Measurements from ENCODE around the gene SEPHS2.

Gene SEPHS2

GRCh38 chr16:30429678-30430427, 15.8 kb downstream of the SEPHS2 start, which contains the start of gene DCTPP1:
Gene DCTPP1 (minus strand): TSS chr16:30430030. CDS start chr16:30429980, 50 bp downstream.
- DNase-seq (ENCODE audit: low spot score): peak; percentile 93

- DNase-seq (ENCODE audit: low spot score): no peak
These were observed 16.3 kb downstream of the SEPHS2 start for GRCh38 chr16:30429418-30429677.

GRCh38 chr16:30428055-30428454, 17.6 kb downstream of the SEPHS2 start:
- DNase-seq (ENCODE audit: low spot score): no peak

- DNase-seq (ENCODE audit: low spot score): no peak
These were observed 24.7 kb downstream of the SEPHS2 start for GRCh38 chr16:30421010-30421409.

- no peak for DNase-seq (ENCODE audit: low spot score)
These were observed 27.1 kb downstream of the SEPHS2 start for GRCh38 chr16:30418350-30419181.

GRCh38 chr16:30417529-30418349, 27.9 kb downstream of the SEPHS2 start:
- peak; percentile 95 for DNase-seq (ENCODE audit: low spot score)

GRCh38 chr16:30416624-30417528, 28.8 kb downstream of the SEPHS2 start:
- DNase-seq (ENCODE audit: low spot score): no peak

GRCh38 chr16:30416047-30416603, 29.5 kb downstream of the SEPHS2 start:
- no peak for DNase-seq (ENCODE audit: low spot score)

GRCh38 chr16:30414159-30414558, 31.5 kb downstream of the SEPHS2 start:
- DNase-seq (ENCODE audit: low spot score): no peak

- DNase-seq (ENCODE audit: low spot score): no peak
These were observed 32.4 kb downstream of the SEPHS2 start for GRCh38 chr16:30413112-30413806.

GRCh38 chr16:30409125-30410060, 36.3 kb downstream of the SEPHS2 start:
- peak; percentile 91 for DNase-seq (ENCODE audit: low spot score)

GRCh38 chr16:30407804-30408534, 37.7 kb downstream of the SEPHS2 start:
- DNase-seq (ENCODE audit: low spot score): peak; percentile 77

GRCh38 chr16:30407102-30407803, 38.4 kb downstream of the SEPHS2 start, which contains the start of gene ZNF771:
Gene ZNF771 (plus strand): TSS chr16:30407606. CDS start chr16:30408054, 448 bp downstream.
- peak; percentile 96 for DNase-seq (ENCODE audit: low spot score)

GRCh38 chr16:30406795-30407101, 38.9 kb downstream of the SEPHS2 start:
- DNase-seq (ENCODE audit: low spot score): no peak

GRCh38 chr16:30401768-30402425, 43.8 kb downstream of the SEPHS2 start:
- DNase-seq (ENCODE audit: low spot score): no peak

GRCh38 chr16:30399435-30400186, 46.1 kb downstream of the SEPHS2 start:
- peak; percentile 25 for DNase-seq (ENCODE audit: low spot score)

Data from AG08396 (cell line).